SK-N-DZ (cell line): ENCODE measurements around the gene SYNJ1. TPM values are rescaled to one million over a fixed set of nuclear protein-coding genes. Genes with fewer than 3 reads are reported as not detected.
"Not testable (repeated sequence)": the region's sequence is repeated elsewhere in the genome, so short reads cannot be mapped to it uniquely, and the experiment has no call there.

ENCODE experiments used
- DNase-seq: peaks from one replicate; pipeline ENCODE4 v3.0.0-alpha.2; 2015; ENCODE audit warnings: low spot score
- polyA plus RNA-seq, 2 experiments: library from polyadenylated mRNA; depleted of rRNA; stranded (reverse); fragments of >200 nt; gene quantifications; 2 replicates each; pipeline ENCODE4 v1.2.3, GENCODE V29; 2014

Gene SYNJ1, protein sequence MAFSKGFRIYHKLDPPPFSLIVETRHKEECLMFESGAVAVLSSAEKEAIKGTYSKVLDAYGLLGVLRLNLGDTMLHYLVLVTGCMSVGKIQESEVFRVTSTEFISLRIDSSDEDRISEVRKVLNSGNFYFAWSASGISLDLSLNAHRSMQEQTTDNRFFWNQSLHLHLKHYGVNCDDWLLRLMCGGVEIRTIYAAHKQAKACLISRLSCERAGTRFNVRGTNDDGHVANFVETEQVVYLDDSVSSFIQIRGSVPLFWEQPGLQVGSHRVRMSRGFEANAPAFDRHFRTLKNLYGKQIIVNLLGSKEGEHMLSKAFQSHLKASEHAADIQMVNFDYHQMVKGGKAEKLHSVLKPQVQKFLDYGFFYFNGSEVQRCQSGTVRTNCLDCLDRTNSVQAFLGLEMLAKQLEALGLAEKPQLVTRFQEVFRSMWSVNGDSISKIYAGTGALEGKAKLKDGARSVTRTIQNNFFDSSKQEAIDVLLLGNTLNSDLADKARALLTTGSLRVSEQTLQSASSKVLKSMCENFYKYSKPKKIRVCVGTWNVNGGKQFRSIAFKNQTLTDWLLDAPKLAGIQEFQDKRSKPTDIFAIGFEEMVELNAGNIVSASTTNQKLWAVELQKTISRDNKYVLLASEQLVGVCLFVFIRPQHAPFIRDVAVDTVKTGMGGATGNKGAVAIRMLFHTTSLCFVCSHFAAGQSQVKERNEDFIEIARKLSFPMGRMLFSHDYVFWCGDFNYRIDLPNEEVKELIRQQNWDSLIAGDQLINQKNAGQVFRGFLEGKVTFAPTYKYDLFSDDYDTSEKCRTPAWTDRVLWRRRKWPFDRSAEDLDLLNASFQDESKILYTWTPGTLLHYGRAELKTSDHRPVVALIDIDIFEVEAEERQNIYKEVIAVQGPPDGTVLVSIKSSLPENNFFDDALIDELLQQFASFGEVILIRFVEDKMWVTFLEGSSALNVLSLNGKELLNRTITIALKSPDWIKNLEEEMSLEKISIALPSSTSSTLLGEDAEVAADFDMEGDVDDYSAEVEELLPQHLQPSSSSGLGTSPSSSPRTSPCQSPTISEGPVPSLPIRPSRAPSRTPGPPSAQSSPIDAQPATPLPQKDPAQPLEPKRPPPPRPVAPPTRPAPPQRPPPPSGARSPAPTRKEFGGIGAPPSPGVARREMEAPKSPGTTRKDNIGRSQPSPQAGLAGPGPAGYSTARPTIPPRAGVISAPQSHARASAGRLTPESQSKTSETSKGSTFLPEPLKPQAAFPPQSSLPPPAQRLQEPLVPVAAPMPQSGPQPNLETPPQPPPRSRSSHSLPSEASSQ (N-terminal part only)
- polyA plus RNA-seq (2014; cell fraction: cytosol; rRNA removed): 2.1 and 5.2 TPM in 2 replicates
- 8.7 and 16.8 TPM in 2 replicates for polyA plus RNA-seq (2014; cell fraction: nucleus; rRNA removed)

DNA sequence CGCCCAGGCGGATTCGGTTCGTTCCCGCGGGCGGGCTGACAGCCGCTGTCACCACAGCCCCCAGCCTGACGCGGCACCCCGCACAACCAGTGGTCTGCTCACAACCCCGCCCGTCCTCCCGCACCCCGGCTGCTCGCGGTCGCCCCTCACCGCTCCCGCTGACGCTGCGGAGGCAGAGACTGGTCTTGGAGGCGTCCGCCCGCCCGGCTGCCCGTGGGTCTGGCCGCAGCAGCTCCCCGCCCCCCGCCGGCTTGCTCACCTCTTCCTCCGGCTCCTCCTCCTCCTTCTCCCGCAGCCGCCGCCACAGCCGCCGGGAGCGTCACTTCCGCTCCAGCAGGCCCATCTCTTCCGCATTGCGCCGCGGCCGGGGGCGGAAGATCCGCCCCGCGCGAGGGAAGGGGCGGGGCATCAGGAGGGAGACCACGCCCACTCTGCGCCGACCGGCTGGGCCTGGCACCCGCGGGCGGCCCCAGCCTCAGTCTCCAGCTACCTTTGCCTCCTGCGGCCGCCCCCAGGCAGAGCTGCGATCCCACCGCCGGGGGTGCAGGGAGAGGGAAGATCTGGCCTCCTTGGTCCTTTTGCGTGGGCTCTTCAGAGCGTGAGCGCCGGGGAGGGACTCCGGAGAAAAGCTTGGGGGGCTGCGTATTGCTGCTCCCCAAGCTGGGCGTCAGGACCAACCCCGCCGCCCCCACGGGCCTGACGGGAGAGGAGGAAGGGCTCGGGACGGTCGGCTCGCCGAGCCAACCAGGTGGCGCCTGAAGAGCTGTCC is at the start of gene SYNJ1:
SYNJ1 (minus strand) TSS at position 327 of the 769 bp plus-strand sequence. CDS start 1,118 bp downstream, outside the sequence.
- peak; percentile 92 for DNase-seq

DNA sequence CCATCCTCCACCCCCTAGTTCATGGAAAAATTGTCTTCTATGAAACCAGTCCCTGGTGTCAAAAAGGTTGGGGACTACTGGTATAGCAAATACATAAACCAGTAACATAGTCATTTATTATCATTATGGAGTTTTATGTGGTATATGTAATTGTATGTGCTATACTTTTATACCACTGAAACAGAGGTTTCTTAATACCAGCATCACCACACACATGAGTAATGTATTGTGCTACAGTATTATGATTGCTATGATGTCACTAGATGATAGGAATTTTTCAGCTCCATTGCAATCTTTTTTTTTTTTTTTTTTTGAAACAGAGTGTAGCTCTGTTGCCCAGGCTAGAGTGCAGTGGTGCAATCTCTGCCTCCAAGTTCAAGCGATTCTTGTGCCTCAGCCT is 49.5 kb upstream of the SYNJ1 start:
- DNase-seq: no peak

DNA sequence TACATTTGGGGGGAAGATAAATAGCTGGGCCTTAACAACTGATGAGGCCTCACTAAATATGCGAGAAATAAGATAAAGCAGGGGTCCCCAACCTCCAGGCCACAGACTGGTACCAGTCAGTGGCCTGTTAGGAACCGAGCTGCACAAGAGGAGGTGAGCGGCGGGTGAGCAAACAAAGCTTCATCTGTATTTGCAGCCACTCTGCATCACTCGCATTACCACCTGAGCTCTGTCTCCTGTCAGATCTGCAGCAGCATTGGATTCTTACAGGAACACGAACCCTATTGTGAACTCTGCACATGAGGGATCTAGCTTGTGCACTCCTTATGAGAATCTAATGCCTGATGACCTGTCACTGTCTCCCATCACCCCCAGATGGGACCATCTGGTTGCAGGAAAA is 48.9 kb upstream of the SYNJ1 start:
- DNase-seq: no peak

DNA sequence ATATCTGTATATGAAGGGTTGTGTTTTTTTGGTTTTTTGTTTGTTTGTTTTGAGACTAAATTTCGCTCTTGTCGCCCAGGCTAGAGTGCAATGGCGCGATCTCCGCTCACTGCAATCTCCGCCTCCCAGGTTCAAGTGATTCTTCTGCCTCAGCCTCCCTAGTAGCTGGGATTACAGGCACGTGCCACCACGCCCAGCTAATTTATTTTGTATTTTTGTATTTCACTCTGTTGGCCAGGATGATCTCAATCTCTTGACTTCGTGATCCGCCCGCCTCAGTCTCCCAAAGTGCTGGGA is 45.2 kb upstream of the SYNJ1 start:
- DNase-seq: not testable (repeated sequence)

DNA sequence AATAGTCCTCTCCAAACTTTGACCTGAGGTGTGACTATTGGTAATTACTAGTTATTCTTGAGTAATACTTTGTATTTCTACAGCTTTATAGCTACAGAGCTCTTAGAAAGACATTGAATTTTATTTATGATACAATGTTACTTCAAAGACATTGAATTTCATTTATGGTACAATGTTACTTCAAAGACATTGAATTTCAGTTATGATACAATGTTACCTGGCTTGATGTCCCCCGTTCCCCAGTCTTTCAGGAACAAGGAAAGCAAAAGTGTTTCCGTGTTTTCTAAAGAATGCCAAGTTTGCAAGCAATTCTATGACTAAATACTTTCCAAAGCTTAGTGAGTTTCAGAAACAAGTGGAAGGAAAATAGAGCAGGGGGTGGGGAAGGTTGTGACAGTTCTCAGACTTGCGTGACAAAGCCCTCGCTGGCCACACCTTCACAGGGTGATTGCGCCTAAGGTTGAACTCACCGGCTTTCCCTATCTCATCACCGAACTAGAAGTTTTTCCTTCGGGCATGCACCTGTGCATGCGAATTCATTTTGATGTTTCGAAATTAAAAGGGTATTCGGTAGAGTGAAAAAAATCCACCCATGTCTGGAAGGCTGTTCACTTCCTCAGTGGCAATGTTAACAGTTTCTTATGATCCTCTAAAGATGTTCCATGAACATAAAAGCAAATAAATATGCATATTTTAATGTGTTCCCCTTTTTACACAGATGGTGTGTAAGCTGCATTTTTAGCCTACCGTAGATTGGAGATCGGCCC is 44.7 kb upstream of the SYNJ1 start:
- no peak for DNase-seq

DNA sequence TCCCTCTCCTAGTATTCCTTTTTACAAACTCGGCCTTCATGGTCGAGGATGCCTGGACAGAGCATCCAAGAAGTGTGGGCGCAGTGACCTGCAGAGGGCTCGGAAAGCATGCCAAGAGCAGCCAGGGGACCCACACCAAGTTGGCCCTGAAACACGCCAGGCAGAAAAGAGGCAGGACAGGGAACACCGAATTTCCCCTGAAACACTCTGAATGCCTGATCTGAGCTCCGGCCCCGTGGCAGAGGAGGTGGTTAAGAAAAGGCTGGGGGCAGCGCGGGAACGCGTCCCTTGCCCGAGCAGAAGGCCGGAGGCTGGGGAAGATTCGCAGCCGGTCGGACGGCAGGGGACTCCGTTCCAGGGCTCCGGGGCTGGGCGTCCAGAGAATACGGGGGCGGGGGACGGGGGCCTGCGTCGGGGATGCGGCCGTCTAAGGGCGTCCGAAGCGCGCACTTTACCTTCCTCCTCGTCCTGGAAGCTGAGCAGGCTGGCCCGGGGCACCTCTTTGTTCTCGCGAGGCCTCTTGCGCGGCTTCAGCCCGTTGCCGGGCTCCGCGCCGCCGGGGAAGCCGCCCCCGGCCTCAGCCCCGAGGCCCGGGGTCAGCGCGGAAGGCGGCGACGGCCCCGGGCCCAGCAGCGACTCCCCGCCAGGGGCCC is 43.2 kb upstream of the SYNJ1 start:
- peak; percentile 30 for DNase-seq

DNA sequence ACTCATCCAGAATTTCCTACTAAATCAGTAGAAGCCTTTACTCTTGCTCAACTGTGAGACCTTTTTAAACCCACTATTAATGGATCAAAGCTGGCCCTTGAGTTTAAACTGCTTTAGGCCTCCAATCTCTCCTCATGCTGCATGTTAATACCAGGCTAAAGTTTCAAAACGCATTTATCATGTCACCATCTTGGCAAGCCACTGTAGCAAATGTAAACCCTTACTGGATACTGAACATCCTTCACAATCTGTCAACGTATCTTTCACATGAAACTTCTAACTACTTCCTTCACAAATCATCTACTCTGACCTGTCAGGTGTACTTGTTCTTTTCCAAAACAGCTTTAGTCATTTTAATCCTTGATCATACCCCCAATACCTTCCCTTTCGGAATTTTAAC is 40.7 kb upstream of the SYNJ1 start:
- DNase-seq: no peak

DNA sequence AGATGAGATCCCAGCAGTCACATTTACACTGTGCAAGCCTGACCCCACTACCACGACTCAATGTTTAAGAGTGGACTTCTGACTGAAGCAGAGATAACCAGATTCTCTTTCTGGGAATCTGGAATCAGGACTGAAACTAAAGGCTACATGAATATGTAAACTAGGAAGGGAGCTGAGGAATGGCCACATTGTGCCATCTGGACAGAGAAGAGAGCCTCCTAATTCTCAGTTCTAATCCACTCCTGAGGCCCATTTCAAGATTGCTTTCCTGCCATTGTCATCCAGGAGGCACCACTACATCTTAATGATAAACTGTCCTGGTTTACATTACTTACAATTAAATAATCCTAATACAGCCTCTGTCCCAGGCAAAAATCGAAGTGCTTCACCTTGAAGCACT is 37.2 kb upstream of the SYNJ1 start:
- no peak for DNase-seq

DNA sequence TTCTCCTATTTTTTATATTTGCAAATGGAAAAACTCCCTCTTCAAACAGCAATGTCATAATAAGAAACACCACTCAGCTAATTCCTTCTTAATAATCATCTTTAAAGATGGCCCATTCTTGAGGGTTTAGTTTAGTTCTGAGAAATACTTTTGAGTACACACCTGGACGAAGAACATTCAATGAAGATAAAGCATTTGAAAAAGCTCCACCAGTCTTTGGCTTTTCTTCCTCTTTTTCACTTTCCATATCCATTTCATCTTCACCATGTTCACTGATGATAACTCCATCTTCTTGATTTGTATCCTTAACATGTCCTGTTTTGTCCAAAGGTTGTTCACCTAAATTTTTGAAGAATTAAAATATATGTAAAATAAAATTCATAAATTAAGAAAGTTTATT is 36.4 kb upstream of the SYNJ1 start:
- DNase-seq: no peak

DNA sequence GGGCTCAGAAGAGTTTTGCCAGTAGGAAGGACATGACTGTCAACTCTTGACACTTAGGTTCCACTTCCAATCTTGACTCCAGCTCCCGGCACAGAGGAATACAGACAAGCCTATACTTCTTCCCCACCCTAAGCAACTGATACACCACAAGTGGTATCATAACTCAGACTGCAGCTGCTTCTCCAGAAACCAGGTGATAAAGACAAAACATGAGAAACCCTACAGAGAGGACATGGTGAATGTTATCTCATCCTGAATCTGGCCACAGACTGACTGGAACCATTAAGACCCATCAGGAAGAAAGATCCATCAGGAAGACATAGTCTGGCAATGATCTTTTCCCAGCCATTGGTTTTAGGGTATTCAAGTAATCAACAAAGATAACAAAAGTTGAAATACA is 30.0 kb upstream of the SYNJ1 start:
- no peak for DNase-seq

DNA sequence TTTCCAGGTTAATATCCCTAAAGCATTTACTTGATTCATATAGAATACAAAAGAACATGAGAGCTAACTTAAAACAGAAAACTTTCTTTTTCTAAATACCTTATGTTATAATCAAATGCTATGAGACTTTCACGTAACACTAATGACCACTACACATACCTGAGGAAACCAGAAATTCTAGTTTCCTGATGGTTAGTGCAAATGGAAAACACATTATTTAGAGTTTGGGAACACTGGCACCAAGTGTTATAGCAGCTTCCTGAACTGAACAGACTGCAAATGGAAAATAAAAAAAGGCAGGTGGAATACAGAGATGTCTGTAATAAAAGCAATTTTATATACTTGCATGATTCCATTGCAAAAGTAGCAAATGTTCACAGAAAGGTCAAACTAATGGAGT is 28.3 kb upstream of the SYNJ1 start:
- DNase-seq: no peak

DNA sequence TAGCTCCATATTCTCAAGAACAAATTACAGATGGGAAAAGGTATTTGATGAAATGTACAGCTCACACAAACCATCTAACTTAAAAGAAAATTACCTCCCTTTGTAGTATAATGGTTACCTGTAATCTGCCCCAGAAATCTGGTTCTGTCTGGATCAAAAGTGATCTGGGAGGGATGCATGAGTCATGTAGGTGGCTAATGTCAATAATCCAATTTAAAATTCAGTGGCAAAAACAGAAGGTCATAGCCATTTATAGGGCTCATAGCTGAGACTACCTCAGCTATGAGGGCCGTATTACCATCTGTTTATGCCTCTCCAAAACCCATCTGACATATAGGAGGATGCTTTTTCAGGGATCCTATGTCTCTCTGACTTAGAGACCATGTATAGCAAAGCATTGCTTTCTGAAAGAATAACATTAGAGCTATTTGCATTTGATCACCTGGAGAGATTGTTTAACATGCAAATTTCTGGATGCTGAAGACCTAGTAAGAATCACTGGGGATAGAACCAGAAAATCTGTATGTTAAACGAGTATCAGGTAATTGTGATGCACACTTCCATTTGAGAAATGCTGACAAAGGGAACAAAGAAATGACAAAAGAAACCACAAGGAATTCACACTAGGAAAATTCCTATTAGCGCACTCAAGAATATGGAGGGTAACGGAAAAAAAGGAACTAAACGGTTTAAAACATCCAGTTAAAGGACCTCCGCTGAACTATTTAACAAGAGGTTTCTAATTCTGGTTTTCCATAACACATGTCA is 26.2 kb upstream of the SYNJ1 start:
- DNase-seq: no peak

DNA sequence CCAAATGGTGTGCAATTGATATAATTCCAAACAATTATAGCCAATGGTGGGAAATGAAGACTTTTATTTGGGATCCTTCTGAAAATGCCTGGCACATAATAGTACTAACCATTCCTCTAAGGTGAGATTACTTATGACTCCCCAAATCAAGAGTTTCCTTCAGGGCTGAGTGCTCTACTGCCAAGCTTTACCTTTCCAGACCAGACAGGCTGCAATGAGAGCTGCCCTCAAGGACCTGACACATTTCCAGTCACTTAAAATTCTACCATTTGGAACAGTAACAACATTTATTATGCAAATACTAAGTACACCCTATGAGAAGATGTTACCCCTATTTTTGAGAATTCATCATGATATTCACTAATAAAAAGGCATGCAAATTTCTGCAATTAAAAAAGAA is 22.6 kb upstream of the SYNJ1 start:
- no peak for DNase-seq

DNA sequence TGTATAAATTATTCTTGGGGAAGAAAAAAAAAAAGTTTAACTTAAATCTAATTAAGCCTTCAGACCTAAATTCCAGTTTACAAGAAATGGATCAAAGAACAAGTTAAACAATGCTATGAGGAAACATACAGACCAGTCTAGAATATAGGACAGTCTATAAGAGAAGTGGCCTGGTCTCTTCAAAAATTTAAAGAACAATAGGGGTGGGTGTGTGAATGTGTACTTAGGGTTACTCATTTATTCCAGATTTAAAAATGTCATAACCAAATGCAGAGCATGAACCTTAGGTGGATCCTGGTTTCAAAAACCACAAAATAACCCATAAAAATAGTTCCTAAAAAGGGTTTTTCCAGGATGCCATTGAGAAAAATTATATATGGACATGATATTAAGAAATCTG is 21.8 kb upstream of the SYNJ1 start:
- DNase-seq: no peak

DNA sequence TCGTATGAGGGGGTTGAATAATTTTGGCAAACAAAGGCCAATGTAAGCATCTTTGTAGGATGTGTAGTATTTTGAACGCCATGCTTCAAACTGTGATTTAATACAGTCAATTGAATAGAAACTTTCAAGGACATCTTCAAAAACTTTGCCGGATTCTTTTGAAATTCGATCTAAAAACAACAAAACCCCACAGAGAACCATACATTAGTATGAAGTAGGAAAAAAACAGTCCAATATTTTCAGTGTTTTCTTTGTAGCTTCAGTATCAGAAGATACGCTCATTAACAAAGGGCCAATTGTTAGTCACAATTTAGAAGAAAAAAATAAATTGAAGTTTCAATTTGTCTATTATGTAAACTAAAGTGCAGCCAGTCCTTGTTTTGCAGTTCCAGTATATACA is 20.7 kb upstream of the SYNJ1 start:
- DNase-seq: no peak

DNA sequence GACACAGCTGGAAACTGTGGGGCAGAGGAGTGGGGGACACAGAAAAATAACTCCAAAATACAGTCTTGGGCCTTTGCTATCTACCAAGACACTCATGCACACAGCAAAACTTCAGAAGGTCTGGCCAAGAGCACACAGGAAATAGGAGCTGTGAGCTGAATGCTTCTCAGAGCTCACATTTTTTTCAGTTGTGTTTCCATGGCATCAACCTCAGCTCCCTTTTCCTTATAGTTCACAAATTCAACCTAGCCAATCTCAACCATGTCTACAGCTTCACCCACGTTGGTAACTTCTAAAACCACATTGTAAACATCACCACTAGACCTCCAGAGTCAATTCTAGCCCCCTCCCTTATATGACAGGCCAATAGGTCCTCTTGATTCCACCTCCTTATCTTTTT is 19.6 kb upstream of the SYNJ1 start:
- no peak for DNase-seq

DNA sequence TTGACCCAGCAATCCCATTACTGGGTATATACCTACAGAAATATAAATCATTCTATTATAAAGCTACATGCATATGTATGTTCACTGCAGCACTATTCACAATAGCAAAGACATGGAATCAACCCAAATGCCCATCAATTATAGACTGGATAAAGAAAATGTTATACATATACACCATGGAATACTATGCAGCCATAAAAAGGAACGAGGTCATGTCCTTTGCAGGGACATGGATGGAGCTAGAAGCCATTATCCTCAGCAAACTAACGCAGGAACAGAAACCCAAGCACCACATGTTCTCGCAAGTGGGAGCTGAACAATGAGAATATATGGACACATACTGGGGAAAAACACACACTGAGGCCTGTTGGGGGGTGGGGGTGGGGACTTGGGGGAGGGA is 18.9 kb upstream of the SYNJ1 start:
- not testable (repeated sequence) for DNase-seq

DNA sequence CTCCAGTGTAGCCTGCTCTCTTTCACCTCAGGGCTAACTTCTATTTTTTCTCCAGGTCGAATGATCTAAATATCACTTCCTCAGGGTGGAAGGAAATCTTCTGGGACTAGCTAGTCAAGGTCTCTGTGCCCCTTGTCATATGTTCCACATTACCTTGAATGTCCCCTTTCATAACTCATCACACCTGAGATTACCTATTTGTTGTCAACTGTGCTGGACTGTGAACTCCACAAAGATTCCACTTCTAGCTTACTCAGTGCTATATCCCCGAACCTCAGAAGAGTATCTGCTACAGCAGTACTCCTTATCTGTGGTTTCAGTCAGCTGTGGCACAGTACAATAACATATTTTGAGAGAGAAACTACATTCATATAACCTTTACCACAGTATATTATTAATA is 14.6 kb upstream of the SYNJ1 start:
- DNase-seq: no peak

DNA sequence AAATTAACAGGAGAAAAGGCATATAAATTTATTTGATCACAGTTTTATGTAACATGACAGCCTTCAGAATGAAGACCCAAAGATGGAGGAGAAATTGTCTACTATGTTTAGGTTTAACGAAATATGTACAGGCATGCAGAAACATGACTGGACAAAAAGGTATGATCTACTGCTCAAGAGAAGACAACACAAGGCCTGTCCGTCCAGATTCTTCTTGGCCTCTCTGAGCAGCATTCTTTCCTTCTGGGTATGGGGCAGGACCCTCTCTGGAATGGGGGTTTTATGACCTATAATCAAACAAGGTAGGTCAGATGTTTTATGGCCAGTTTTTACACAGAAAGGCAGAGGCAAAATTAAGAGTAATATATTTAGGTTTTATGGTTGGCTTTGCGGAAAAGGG is 13.5 kb upstream of the SYNJ1 start:
- DNase-seq: no peak
